ENCODE results near the gene LIMA1.
A peak's percentile ranks its signal among the peaks of the same experiment; 100 is the strongest.
"Not testable (repeated sequence)": the region's sequence is repeated elsewhere in the genome, so short reads cannot be mapped to it uniquely, and the experiment has no call there.

The LIMA1 gene

DNA sequence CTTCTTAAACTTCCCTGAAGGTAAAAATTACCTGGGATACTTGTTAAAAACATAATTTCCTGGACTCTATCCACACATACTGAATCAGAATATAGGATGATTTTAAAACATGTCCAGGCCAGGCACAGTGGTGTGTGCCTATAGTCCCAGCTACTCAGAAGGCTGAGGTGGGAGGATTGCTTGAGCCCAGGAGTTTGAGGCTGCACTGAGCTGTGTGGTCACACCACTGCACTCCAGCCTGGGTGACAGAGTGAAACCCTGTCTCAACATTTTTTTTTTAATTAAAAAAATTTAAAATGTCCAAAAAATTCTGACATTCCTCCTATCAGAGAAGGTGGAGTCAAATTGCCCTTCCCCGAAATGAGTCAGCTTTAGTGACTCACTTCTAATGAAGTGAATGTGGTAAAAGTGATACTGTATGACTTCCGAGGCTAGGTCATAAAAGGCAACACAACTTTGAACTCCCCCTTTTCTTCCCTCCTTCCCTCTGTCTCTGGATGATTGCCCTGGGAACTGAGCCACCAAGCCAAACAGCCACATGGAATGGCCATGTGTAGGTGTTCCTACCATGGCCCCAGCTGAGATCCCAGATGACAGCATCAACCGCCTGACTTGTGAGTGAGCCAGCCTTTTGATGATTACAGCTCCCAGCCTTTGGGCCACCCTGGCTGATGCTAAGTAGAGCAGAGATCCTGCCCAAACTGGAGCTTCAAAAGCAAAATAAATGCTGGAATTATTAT, 36.3 kb downstream of the LIMA1 start:
- DNase-seq = peak; percentile 66

DNA sequence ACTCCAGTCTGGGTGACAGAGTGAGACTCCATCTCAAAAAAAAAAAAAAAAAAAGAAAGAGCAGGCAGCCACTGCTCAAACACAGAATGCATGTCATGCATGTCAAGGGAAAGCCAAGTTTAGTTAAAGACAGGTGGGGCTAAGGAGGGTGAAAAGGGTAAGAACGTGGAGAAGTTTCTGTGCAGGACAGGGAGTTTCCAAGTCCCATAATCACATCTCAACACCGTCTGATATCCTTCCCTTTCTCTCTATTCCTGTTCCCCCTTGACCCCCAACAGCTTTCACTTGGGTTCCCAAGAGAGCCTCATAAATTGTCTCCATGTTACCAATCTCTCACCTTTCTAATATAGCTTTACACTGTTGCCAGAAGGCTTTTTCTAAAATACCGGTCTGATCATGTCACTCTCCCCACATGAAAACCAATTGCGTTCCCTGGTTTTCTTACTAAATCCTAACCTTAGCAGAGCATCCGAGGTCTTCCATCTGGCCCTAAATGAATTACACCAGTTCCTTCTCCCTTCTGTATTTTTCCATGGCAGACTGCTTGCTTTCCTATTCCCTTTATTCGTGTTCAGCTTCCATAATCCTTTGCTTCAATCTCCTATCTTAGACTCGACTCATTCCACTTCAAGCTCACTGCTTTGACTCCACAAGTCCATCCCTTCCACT, 37.0 kb downstream of the LIMA1 start:
- DNase-seq = no peak

DNA sequence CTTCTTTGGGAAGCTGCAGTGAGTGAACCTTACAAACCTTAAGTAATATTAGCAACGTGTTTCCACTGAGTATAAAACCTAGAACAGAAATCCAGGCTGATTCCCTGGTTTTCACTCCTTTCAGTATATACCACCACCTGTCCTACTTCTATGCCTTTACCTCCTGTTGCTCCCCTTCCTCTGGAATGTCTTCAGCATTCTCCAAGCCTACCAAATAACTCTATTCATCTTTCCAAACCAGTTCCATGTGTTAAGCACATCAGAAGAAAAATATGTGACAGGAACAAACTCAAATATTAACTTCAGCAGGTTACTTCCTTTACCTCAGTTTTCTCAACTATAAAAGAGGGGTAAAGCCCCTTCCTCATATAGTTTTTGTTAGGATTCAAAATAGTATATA, 39.8 kb downstream of the LIMA1 start:
- no peak for DNase-seq

DNA sequence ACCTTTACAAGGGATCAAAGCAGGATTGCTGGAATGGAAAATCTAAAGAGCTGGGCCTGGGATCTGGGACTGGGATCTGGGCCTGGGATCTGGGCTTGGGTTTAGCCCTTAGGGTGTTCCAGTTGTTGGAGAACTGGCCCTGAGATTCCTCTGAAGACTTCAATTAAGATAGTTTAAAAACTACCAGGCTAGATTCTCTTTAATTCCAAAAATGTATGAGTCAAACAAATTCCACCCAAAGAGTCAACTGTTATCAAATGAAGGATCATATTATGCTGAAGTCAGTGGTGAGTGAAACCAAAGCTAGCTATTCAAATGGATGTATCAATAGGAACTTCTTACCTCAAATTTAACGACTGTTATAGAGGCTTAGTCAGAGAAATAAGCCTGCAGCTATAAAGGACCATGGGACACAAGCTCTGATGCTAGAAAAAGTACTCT, 40.5 kb downstream of the LIMA1 start:
- no peak for DNase-seq

DNA sequence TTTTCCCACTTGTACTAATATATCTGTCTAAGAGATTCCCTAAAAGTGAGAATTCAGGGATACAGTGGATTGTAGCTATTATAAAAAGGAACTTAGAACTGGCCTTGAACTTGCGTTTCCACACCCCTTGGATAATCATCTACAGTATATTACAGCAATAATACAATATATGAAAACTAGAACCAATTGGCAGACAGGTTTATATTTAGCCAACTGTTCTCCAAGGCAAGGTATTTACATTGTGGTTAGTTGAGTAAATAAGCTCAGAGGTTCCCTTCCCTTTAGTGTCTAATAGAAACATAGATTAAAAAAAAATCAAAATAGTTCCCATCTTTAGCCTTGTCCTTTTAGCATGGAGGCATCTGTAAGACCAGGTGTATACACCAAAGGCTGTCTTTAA, 42.1 kb downstream of the LIMA1 start:
- DNase-seq = no peak

DNA sequence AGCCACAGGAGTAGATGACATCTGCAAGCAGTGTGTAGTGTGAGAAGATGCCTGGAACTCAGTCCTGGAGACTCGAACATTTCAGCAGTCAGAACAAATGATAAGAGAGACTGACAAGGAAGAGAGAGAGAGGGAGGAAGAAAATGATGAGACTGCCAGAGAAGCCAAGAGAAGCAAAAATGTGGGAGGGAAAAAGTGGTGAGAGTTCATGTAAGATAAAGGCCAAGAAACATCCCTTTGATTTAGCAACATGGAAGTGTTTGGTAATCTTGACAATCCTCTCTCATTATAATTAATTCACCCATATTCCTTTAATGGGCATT, 42.6 kb downstream of the LIMA1 start:
- no peak for DNase-seq

DNA sequence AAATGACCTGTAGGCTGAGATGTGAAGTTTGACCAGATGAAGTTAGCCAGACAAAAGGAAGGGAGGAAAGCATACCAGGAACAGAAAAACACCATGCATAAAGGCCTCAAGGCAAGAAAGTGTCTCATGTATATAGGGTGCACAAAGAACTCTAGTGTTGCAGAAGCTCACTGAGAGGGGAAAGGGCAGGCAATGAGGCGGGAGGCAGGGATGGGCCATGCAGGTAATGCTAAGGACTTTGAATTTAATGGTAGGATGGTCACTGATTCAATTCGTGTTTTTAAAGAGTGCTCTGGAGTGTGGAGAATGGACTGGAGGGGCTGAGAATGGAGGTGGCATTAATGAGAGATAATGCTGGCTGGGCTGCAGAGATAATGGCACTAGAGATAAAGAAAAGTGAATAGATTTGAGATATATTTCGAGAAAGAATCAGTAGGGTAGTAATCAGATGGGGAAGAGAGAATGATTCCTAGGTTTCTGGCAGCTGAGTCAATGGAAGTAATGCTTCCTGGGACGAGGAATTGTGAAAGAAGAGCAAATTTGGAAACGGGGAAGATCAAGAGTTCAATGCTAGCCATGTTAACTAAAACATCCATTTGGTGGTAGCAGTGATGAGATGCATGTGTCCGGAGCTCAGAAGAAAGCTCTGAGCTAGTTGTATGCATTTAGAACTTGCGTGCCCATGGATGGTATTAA, 43.1 kb downstream of the LIMA1 start:
- no peak for DNase-seq

DNA sequence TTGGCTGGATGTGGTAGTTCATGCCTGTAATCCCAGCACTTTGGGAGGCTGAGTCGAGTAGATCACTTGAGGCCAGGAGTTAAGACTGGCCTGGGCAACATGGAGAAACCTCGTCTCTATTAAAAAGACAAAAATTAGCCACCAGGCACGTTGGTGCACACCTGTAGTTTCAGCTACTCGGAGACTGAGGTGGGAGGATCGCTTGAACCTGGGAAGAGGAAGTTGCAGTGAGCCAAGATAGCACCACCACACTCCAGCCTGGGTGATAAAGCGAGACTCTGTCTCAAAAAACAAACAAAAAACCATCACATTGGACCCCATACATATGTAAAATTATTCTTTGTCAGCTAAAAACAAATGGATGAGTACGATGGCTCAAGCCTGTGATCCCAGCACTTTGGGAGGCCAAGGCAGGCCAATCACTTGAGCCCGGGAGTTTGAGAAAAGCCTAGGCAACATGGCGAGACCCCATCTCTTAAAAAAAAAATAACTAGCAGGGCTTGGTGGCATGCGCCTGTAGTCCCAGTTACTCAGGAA, 43.9 kb downstream of the LIMA1 start:
- DNase-seq = no peak

DNA sequence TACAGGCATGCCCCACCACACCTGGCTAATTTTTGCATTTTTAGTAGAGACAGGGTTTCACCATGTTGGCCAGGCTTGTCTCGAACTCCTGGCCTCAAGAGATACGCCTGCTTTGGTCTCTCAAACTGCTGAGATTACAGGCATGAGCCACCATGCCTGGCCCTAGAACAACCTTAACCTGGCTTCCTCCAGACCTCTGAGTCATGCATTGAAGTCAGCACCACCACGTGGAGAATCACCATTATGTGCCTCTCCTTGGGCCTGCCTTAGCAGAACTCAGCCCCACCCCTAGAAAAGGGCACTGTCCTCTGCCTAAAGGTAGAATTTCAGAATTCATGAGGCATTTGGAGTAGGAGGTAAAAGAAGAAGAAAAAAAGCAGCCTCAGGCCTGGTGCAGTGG, 49.0 kb downstream of the LIMA1 start:
- no peak for DNase-seq

DNA sequence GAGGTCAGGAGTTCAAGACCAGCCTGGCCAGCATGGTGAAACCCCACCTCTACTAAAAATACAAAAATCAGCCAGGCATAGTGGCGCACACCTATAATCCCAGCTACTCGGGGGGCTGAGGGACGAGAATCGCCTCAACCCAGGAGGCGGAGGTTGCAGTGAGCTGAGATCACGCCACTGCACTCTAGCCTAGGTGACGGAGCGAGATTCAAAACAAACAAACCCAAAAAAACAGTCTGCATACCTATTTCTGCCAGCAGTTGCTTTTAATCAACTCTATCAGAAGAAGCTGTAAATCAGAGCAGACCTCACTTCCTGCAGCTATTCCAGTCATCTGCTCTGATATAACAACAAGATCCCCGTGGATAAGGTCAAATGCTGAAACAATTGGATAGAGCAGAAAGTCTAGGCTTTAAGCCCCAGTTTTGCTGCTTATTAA, 50.5 kb downstream of the LIMA1 start:
- DNase-seq = no peak

DNA sequence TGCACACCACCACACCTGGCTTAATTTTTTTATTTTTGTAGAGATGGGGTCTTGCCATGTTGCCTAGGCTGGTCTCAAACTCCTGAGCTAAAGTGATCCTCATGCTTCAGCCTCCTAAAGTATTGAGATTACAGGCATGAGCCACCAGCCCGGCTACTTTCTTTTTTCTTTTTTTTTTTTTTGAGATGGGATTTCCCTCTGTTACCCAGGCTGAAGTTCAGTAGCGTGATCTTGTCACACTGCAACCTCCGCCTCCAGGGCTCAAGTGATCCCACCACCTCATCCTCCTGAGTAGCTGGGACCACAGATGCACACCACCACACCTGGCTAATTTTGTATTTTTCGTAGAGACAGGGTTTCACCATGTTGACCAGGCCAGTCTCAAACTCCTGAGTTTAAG, 51.1 kb downstream of the LIMA1 start:
- no peak for DNase-seq

DNA sequence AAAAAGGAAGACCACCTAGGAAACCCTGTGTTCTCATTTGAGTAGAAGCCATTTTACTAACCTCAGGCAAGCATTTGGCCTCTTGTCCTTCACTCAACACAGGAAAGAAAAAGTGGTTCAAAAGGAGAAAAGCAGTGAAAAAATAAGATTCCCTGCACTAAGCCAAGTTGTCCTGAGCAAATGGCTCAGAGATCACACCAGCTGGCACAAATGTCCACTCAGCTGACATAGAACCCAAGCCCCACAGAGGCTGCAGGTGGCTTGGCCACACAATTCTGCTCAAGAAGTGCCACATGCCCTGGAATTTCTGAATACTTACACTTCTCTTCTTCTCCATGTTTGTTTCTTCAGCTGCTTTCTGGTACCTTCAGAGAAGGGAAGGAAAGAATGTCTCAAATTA, 52.0 kb downstream of the LIMA1 start:
- no peak for DNase-seq

DNA sequence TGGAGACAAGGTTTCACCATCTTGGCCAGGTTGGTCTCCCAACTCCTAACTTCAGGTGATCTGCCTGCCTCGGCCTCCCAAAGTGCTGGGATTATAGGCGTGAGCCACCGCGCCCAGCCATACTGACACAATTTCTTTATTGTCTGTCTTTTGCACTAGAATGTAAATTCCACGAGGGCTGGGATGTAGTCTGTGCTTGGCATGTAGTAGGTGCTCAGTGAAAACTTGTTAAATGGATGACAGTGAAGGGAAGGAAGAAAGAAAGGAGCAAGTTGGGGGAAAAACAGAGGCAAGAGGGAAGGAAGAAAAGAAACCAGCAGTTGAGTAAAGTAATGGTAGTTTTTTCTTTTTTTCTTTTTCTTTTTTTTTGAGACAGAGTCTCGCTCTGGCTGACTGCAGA, 53.1 kb downstream of the LIMA1 start:
- DNase-seq = no peak

DNA sequence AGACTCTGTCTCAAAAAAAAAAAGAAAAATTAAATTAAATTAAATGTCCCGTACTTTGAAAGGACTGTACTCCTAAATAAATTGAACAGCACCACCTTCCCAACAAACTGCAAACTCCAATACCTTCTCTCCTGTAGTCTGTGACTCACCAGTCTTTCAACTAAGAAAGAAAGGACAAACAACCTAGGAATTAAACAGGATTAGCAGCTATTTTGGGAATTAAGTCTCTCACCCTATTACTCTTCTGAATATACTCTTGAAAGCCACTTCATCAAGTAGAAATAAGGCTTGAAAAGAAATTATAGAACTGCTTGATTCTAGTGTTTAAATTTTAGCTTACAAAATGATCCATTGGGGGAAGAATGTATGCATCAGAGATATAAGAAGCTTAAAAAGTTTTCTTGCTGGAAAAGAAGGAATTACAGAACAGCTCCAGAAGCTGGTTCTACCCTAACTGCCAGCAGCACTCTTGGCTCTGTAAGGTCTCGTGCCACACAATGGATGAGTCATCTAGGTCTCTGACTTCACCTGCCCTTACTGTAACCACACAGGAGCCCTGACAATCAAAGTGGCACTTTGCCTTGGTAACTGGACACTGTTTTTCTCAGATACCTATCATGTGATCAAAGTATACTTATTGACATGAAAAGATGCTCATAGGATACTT, 59.2 kb downstream of the LIMA1 start:
- no peak for DNase-seq

DNA sequence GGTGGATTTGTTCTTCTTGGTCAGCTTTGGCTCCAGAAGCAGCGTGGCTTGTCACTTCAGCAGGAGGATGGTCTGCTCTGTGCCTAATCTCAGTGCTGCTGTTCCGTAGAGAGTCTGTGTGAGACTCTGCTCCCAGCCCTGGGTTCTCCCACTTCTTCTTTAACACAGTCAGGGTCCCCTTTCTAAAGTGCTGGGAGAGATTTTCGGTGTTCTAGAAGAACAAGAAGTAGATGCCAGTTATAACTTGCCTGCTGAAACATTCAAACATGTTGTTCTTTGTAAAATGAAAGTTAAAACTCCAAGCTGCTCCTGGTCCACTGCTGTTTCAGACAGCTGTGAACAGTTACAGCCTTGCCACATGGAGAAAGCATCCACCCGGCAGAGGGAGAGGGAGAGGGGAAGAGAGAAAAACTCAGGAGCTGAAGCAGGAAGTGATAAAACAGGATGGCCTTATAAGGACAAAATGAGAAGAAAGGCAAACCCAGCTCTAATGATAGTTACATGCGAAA, 61.0 kb downstream of the LIMA1 start:
- DNase-seq = peak; percentile 60

DNA sequence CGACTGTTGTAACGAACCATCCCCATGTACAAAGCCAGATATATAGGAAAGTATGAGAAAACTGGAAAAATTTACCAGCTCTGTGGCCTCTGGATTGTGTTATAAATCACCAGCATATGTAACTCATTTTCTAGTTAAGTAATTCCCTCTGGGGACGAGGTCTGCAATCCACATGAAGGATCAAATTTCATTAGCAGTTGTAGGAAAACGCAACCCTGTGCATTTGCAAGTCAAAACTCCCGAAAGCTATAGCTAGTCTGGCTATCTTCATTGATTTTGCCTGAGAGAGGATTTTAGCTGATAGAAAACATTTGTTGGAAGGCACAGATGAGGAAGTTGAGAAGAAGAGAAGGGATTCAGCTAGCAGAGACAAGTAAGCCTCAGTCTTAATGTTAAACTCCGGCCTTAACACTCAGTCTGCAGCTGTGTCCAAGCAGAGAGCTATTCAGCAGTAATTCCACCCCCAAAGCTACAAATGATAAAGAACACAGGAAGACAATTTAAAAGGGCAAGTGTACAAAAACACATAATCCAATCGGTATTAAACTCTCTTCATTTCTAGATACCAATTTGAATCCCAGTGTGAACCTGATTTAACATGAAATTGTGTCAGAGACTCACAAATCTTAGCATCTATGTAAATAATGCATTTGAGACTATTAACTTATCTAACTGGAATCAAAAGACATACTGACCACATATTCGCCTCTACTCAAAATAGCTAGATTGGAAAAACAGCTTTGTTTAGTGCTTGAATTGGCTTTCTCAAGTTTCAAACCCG, 61.9 kb downstream of the LIMA1 start:
- DNase-seq = peak; percentile 43

DNA sequence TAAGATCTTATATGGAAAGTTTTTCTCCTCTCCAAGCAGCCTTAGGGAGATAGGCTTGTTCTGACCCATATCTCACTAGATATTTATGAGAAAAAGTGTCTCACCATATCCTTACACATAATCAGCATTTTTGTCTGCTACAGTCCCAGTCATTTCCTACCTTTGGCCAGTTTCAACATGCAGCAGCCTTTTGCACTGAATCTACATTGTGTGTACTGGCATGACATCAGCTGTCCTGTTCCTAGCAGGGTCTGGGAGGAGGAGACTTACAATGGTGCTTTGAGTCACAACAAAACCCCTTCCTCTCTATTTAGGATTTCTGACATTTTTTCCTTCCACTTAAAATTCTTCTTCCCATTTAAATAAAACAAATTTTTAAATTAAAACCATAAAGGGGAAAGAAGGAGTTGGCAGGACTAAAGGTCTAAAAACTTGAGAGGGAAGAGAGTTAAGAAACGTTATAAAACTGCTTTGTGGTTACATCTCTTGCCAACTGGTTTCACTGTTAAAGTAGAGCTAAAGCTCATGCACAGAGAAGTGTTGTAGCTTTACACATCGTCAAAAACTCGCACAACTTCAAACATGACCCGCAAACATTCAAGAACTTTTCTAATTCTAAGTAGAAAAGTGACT, 62.8 kb downstream of the LIMA1 start:
- peak; percentile 59 for DNase-seq

DNA sequence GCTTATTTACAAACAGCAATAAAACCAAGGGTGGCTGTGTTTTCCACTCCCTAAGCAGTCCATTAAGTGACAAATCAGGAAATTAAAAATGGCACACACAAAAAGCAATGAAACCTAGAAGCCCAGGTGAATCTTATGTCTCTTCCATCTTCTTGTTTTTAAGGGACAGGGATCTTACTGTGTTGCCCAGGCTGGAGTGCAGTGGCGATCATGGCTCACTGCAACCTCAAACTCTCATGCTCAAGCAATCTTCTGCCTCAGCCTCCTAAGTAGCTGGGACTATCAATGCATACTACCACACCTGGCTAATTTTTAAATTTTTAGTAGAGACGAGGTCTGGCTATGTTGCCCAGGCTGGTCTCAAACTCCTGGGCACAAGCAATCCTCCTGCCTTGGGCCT, 63.8 kb downstream of the LIMA1 start:
- DNase-seq = no peak

DNA sequence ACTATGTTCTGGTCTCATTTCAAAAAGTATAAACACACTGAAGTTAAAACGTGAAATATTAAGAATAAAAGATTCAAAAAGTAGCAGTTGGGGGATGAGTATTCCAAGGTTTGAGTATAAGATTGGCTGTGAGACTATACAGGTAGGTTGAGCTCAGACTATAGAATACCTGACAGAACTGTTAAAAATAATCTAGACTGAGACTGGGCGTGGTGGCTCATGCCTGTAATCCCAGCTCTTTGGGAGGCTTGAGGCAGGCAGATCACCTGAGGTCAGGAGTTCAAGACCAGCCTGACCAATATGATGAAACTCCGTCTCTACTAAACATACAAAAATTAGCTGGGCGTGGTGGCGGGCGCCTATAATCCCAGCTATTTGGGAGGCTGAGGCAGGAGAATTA, 64.3 kb downstream of the LIMA1 start:
- DNase-seq = not testable (repeated sequence)

DNA sequence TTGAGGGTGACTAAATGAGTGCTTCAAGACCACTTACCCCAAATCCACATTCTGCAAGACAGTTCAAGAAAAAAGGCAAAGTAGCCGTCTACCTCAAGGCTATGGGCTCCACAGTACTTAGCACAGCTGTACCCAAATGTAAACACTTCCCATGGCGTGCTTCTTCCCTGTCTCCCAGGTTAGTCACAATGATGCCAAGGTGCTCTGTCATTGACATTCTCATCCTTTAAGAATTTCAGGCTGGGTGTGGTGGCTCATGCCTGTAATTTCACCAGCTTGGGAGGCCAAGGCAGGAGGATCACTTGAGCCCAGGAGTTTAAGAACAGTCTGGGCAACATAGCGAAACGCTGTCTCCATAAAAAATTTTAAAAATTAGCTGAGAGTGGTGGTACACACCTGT, 64.9 kb downstream of the LIMA1 start:
- no peak for DNase-seq

DNA sequence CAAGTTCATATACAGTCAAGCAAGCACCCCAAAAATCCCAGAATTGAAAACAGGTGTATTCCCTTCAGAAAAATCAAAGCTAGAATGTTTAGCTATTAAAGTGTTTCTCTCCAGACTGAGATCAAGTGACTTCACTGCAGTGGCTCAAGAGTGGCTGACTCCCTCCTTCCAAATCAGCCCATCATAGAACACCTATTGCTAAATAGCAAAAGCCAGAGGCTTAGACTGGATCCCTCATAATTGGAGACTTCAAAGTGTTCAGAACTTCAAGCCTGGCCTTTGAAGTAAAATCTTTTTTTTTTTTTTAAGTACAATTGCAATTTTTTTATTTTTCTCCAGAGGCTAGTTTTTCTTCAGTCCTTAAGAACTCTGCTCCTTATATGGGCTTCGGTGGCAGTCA, 66.1 kb downstream of the LIMA1 start:
- DNase-seq = no peak

DNA sequence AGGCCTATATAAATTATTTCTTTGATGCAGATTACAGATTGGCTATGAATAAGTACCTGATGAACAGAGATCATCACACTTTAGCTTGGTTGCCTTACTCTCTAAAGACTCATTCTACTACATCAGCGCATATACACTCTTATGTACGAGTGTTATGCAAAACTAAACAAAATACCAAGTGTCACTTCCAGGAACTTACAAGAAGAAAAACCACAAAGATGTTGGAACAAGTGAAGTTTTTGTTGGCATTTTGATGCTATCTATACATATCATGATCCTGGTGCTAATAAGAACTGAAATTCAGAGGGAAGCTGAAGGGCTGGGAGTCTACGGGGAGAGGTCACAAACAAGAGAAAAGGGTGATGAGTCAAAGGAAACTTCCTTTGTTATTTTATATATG, 68.3 kb downstream of the LIMA1 start:
- DNase-seq = no peak

All from MV-4-11 (cell line).